Fibroblast of lung (primary cell): ENCODE results near the gene GJC2. TPM values are rescaled to one million over a fixed set of nuclear protein-coding genes. Genes with fewer than 3 reads are reported as not detected.
A peak's percentile ranks its signal among the peaks of the same experiment; 100 is the strongest.

Experiments
- DNase-seq, 2 donors: peaks; one replicate each; pipeline versions ENCODE4 v3.0.0 to v3.0.0-alpha.2; 2010; ENCODE audit warnings: low read depth in 2 of 2
- H2AFZ ChIP-seq: 2 replicates; pipeline ENCODE4 v1.5.1; 2012; ENCODE audit warnings: low read length, control low read depth, inconsistent platforms
- H3K27ac ChIP-seq: 2 replicates; pipeline ENCODE4 v1.5.1; 2011; ENCODE audit warnings: low read length, control low read depth; ENCODE audit not compliant: insufficient read depth
- H3K27me3 ChIP-seq: 2 replicates; pipeline ENCODE4 v1.5.1; 2011; ENCODE audit warnings: mild to moderate bottlenecking, low read length; ENCODE audit not compliant: control insufficient read depth, insufficient read depth
- H3K36me3 ChIP-seq: 2 replicates; pipeline ENCODE4 v1.5.1; 2011; ENCODE audit warnings: low read length; ENCODE audit not compliant: control insufficient read depth, insufficient read depth
- H3K4me1 ChIP-seq: 2 replicates; pipeline ENCODE4 v1.5.1; 2011; ENCODE audit warnings: low read length; ENCODE audit not compliant: control insufficient read depth, insufficient read depth; ENCODE audit errors: extremely low read depth
- H3K4me2 ChIP-seq: 2 replicates; pipeline ENCODE4 v1.5.1; 2011; ENCODE audit warnings: low read length, control low read depth; ENCODE audit not compliant: insufficient read depth; ENCODE audit errors: extremely low read depth
- H3K4me3 ChIP-seq, 4 experiments: fragments of 200-600 bp in 1 of 4; sonication (generic) in 1 of 4; replicated peaks in 1 of 4; 2 replicates each; pipeline ENCODE4 v1.5.1; 2011 to 2016; ENCODE audit warnings: low read length in 4 of 4, low read depth in 3 of 4, mild to moderate bottlenecking in 3 of 4, control low read depth in 2 of 4, inconsistent platforms in 1 of 4, mixed read lengths in 1 of 4; ENCODE audit not compliant: insufficient read depth in 1 of 4; ENCODE audit errors: control extremely low read depth in 1 of 4
- H3K79me2 ChIP-seq: 2 replicates; pipeline ENCODE4 v1.5.1; 2012; ENCODE audit warnings: mild to moderate bottlenecking, low read length, inconsistent platforms; ENCODE audit not compliant: control insufficient read depth, insufficient read depth
- H3K9ac ChIP-seq: 2 replicates; pipeline ENCODE4 v1.5.1; 2011; ENCODE audit warnings: mild to moderate bottlenecking, low read length, control low read depth; ENCODE audit not compliant: insufficient read depth
- H3K9me3 ChIP-seq: 2 replicates; pipeline ENCODE4 v1.5.1; 2012; ENCODE audit warnings: low read depth, low read length; ENCODE audit not compliant: control insufficient read depth, insufficient read depth
- H4K20me1 ChIP-seq: 2 replicates; pipeline ENCODE4 v1.5.1; 2011; ENCODE audit warnings: low read length; ENCODE audit not compliant: control insufficient read depth, insufficient read depth; ENCODE audit errors: extremely low read depth
- EZH2 ChIP-seq: IDR thresholded peaks from 2 replicates; pipeline ENCODE4 v1.5.1; 2012; ENCODE audit warnings: low read length, control low read depth, mild to moderate bottlenecking; ENCODE audit errors: missing control alignments
- polyA plus RNA-seq, 2 donors: library from polyadenylated mRNA; depleted of rRNA in 1 of 2; stranded (reverse) in 1 of 2; unstranded in 1 of 2; fragments of >200 nt; gene quantifications; 2 replicates each; pipeline ENCODE4 v1.2.1, GENCODE V29; 2011 to 2012; ENCODE audit warnings: missing spikeins in 1 of 2
- total RNA-seq: library from RNA; depleted of rRNA; stranded (reverse); fragments of >200 nt; gene quantifications from 2 replicates; pipeline ENCODE4 v1.2.1, GENCODE V29; 2014
- TF ChIP-seq, protein P1 (sequence below), 2 donors: IDR thresholded peaks in 1 of 2; conservative IDR thresholded peaks in 1 of 2; 1 replicate in 1 of 2; 2 replicates in 1 of 2; pipeline ENCODE4 v1.5.1; 2011 to 2012; ENCODE audit warnings: low read length in 2 of 2, control low read depth in 1 of 2, inconsistent platforms in 1 of 2, low read depth in 1 of 2, mild to moderate bottlenecking in 1 of 2

GJC2 gene
- total and polyA plus RNA-seq, 2 donors (not counting 1 experiment from before 2014, with no cell fraction given) = 1.4 to 13.4 TPM

DNA sequence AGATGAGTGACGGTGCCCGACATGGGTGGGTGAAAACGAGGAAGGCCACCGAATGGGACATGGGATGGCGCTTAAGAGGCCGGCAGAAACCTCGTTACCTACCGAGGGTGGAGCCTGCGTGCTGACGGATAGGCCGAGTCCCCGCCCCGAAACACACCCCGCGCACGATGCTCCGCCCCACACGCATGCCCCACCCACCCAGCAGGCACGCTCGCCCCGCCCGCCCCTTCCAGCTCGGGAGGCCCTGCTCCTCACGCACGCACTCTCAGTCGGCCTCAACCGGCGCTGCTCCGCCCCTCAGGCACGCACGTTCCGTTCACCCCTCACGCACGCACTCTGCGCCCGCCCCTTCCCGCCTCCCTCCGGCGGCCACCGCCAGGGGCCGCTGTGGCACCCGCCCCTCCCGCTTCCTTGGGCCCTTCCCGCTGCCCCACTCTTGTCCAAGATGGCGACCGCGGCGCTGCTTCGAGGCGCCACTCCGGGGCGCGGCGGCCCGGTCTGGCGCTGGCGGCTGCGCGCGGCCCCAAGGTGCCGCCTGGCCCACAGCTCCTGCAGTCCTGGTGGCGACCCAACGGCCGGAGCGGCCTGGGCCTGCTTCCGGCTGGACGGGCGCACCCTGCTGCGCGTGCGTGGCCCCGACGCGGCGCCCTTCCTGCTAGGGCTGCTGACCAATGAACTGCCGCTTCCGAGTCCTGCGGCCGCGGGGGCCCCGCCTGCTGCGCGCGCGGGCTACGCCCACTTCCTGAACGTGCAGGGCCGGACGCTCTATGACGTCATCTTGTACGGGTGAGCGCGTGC, 15.8 kb downstream of the GJC2 start, which contains the start of gene IBA57:
IBA57 (plus strand) TSS at position 433 of the 798 bp plus-strand sequence; CDS start at position 446, 13 bp downstream.
- no peaks in the 10 kb centered on the region for H4K20me1 ChIP-seq
- TF ChIP-seq, protein P1, sequence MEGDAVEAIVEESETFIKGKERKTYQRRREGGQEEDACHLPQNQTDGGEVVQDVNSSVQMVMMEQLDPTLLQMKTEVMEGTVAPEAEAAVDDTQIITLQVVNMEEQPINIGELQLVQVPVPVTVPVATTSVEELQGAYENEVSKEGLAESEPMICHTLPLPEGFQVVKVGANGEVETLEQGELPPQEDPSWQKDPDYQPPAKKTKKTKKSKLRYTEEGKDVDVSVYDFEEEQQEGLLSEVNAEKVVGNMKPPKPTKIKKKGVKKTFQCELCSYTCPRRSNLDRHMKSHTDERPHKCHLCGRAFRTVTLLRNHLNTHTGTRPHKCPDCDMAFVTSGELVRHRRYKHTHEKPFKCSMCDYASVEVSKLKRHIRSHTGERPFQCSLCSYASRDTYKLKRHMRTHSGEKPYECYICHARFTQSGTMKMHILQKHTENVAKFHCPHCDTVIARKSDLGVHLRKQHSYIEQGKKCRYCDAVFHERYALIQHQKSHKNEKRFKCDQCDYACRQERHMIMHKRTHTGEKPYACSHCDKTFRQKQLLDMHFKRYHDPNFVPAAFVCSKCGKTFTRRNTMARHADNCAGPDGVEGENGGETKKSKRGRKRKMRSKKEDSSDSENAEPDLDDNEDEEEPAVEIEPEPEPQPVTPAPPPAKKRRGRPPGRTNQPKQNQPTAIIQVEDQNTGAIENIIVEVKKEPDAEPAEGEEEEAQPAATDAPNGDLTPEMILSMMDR (conservative IDR thresholded peaks at IDR 0.05 in 1 of 2, IDR thresholded peaks at IDR 0.05 in 1 of 2; ENCODE audit: low read depth in 1 of 2, low read length in 2 of 2) = peak; percentile 63 to 74
- TF ChIP-seq EZH2 = no peak
- no peaks in the 10 kb centered on the region for H3K27me3 ChIP-seq
- H3K79me2 ChIP-seq = no peaks in the 10 kb centered on the region
- no peaks in the 10 kb centered on the region for H3K9me3 ChIP-seq
- H3K27ac ChIP-seq = peak within 1 kb of the TSS; percentile 97
- H3K4me3 ChIP-seq = peak within 1 kb of the TSS; percentile 58 to 80 (median 66)
- H3K36me3 ChIP-seq = no peaks in the 10 kb centered on the region
- peak; percentile 98 to 99 for DNase-seq
- peaks cover 3% of the 10 kb centered on the region for H3K4me1 ChIP-seq
- peak within 1 kb of the TSS; percentile 100 for H3K9ac ChIP-seq
- H2AFZ ChIP-seq = peak within 1 kb of the TSS; percentile 72
- H3K4me2 ChIP-seq = peak within 1 kb of the TSS; percentile 96

DNA sequence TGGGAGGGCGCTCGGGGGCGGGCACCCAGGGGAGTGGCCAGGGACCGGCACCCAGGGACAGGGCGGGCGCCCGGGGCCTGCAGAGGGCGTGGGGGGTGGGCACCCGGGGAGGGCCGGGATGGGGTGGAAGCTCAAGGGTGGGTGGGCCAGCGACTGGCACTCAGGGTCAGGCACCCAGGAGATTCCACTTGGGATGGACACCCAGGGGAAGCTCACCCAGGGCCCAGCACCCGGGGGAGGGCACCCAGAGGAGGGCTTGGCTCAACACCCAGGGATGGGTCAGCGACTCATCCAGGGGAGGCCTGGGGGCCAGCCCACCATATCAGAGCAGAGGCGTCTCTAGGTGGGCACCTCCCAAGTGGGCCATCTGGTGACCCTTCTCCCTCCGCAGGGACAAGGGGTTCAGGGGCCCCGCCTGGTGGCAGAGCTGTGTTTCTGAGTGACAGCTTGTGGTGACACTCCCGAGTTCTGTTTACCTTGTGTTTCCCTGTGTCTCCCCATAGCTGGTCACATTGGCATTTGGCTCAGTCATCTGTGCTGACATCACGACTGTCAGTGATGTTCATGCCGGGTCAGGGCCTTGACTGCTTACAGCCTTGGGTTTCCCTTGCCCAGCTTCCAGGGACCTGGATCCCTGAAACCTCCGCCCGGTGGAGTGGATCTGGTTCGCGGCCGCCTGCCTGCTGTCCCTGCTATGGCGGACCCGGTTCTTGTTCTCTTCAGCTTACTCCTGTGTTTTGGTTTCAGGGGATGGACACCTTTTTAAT, 16.6 kb downstream of the GJC2 start:
- peak overlapping the region; percentile 100 for H3K9ac ChIP-seq
- no peaks in the 10 kb centered on the region for H3K27me3 ChIP-seq
- no peaks in the 10 kb centered on the region for H3K36me3 ChIP-seq
- peak overlapping the region; percentile 44 to 78 (median 58) for H3K4me3 ChIP-seq
- peaks cover 3% of the 10 kb centered on the region for H3K4me1 ChIP-seq
- DNase-seq = peak; percentile 52 to 54
- H3K4me2 ChIP-seq = peak overlapping the region; percentile 80
- no peak for TF ChIP-seq EZH2
- TF ChIP-seq, protein P1 (conservative IDR thresholded peaks at IDR 0.05 in 1 of 2, IDR thresholded peaks at IDR 0.05 in 1 of 2; ENCODE audit: low read depth in 1 of 2, low read length in 2 of 2) = peak; percentile 31 to 39
- no peaks in the 10 kb centered on the region for H4K20me1 ChIP-seq
- peak overlapping the region; percentile 89 for H3K27ac ChIP-seq
- no peaks in the 10 kb centered on the region for H3K79me2 ChIP-seq
- peak overlapping the region; percentile 1 for H2AFZ ChIP-seq
- H3K9me3 ChIP-seq = no peaks in the 10 kb centered on the region

DNA sequence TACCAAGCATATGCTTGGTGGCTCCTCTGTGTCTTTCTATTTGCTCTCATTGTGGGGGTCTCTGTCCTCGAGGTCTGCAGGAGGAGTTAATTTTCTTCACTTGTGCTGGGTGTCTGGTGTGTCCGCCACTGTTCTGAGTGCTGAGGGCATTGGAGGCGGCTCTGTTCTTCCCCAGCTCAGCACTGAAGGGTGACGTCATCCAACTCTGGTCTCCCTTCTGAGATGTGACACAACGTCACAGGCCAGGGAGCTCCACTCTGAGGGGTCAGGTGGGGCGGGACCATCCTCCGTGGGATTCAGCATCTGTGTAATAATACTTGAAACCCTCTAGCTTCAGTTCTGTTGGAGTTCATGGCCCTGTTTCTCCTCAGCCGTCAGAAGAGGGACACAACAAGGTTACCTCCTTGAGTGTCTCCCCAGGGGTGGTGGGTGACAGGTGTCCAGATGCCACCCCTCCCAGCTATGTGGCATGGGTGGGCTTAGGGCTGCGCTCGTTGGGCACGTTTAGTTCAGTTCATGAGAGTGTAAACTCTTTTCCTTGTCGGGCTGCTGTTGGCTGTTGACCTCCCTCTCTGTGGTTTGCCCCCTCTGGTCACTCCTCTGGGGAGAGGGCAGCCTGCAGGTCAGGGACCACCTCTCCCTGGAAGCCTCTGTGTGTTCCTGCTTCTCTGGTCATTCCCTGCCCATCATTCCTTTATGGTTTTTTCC, 19.0 kb downstream of the GJC2 start:
- no peak overlapping the region for H3K4me2 ChIP-seq
- no peak overlapping the region for H3K27ac ChIP-seq
- no peak overlapping the region for H2AFZ ChIP-seq
- TF ChIP-seq EZH2 = no peak
- TF ChIP-seq, protein P1 (conservative IDR thresholded peaks at IDR 0.05 in 1 of 2, IDR thresholded peaks at IDR 0.05 in 1 of 2; ENCODE audit: low read depth in 1 of 2, low read length in 2 of 2) = no peak
- no peaks in the 10 kb centered on the region for H3K9me3 ChIP-seq
- no peaks in the 10 kb centered on the region for H3K27me3 ChIP-seq
- no peak for DNase-seq
- no peaks in the 10 kb centered on the region for H3K4me1 ChIP-seq
- no peaks in the 10 kb centered on the region for H3K36me3 ChIP-seq
- H4K20me1 ChIP-seq = no peaks in the 10 kb centered on the region
- H3K79me2 ChIP-seq = no peaks in the 10 kb centered on the region
- no peak overlapping the region for H3K9ac ChIP-seq
- no peak overlapping the region for H3K4me3 ChIP-seq
